GM23338 (cell line): ENCODE measurements around the gene CST11. TPM values are rescaled to one million over a fixed set of nuclear protein-coding genes. Genes with fewer than 3 reads are reported as not detected.

Experiments
- ATAC-seq: fragments of 200-7000 bp; cut with Tn5 transposase; 3 replicates; pipeline ENCODE4 v1.9.1; 2020
- DNase-seq: peaks from one replicate; pipeline ENCODE4 v3.0.0-alpha.2; 2015; ENCODE audit warnings: low spot score
- H2AFZ ChIP-seq: fragments of 200-600 bp; sonication (generic); 2 replicates; pipeline ENCODE4 v1.8.0; 2016; ENCODE audit warnings: antibody characterized with exemption, mild to moderate bottlenecking, moderate library complexity
- H3F3A ChIP-seq: fragments of 200-600 bp; sonication (generic); replicated peaks from 2 replicates; pipeline ENCODE4 v1.8.0; 2017; ENCODE audit warnings: antibody characterized with exemption, mixed run types, low read depth
- H3K27ac ChIP-seq: fragments of 200-600 bp; sonication (generic); 2 replicates; pipeline ENCODE4 v1.6.1; 2016; ENCODE audit warnings: low read depth
- H3K27me3 ChIP-seq: fragments of 200-600 bp; sonication (generic); 2 replicates; pipeline ENCODE4 v1.8.0; 2016; ENCODE audit warnings: mild to moderate bottlenecking, mixed run types, moderate library complexity; ENCODE audit not compliant: insufficient read depth
- H3K36me3 ChIP-seq: fragments of 200-600 bp; sonication (generic); 2 replicates; pipeline ENCODE4 v1.8.0; 2016; ENCODE audit warnings: mild to moderate bottlenecking; ENCODE audit not compliant: insufficient read depth
- H3K4me1 ChIP-seq: fragments of 200-600 bp; sonication (generic); 2 replicates; pipeline ENCODE4 v1.8.0; 2016; ENCODE audit warnings: mild to moderate bottlenecking, moderate library complexity; ENCODE audit not compliant: insufficient read depth
- H3K4me2 ChIP-seq: fragments of 200-600 bp; sonication (generic); 2 replicates; pipeline ENCODE4 v1.7.1; 2017; ENCODE audit warnings: mixed run types
- H3K4me3 ChIP-seq: fragments of 200-600 bp; sonication (generic); 2 replicates; pipeline ENCODE4 v1.6.1; 2016; ENCODE audit warnings: mixed run types
- H3K79me2 ChIP-seq: fragments of 200-600 bp; sonication (generic); replicated peaks from 2 replicates; pipeline ENCODE4 v1.8.0; 2017; ENCODE audit warnings: mild to moderate bottlenecking; ENCODE audit not compliant: insufficient read depth
- H3K9me2 ChIP-seq: fragments of 200-600 bp; sonication (generic); 2 replicates; pipeline ENCODE4 v1.8.0; 2017; ENCODE audit not compliant: insufficient read depth
- H4K20me1 ChIP-seq: fragments of 200-600 bp; sonication (generic); replicated peaks from 2 replicates; pipeline ENCODE4 v1.8.0; 2017; ENCODE audit warnings: mild to moderate bottlenecking; ENCODE audit not compliant: insufficient read depth
- H3K27ac Mint-ChIP-seq: 2 replicates; pipeline ENCODE4 v1.8.0; 2020; ENCODE audit warnings: inconsistent platforms, mild to moderate bottlenecking, moderate library complexity, mixed read lengths
- H3K27me3 Mint-ChIP-seq: 3 replicates; pipeline ENCODE4 v1.8.0; 2022; ENCODE audit warnings: low read depth, mild to moderate bottlenecking, moderate library complexity, mixed read lengths, inconsistent platforms; ENCODE audit not compliant: insufficient read depth, poor library complexity
- H3K36me3 Mint-ChIP-seq: 3 replicates; pipeline ENCODE4 v1.8.0; 2021; ENCODE audit warnings: low read depth, mild to moderate bottlenecking, inconsistent platforms, moderate library complexity, mixed read lengths
- H3K4me1 Mint-ChIP-seq: 3 replicates; pipeline ENCODE4 v1.8.0; 2020; ENCODE audit warnings: mild to moderate bottlenecking, inconsistent platforms, mixed read lengths
- H3K4me3 Mint-ChIP-seq: 3 replicates; pipeline ENCODE4 v1.8.0; 2021; ENCODE audit warnings: moderate library complexity, mild to moderate bottlenecking, inconsistent platforms, mixed read lengths
- H3K9me3 Mint-ChIP-seq: 3 replicates; pipeline ENCODE4 v1.8.0; 2020; ENCODE audit warnings: moderate library complexity, mild to moderate bottlenecking, inconsistent platforms, mixed read lengths
- CREB1 ChIP-seq: fragments of 250-450 bp; sonication (Bioruptor Pico); IDR thresholded peaks from 2 replicates; pipeline ENCODE4 v1.5.0; 2020; ENCODE audit warnings: low read depth, mild to moderate bottlenecking, moderate library complexity
- EZH2 ChIP-seq: fragments of 200-600 bp; sonication (generic); IDR thresholded peaks from one replicate; pipeline ENCODE4 v1.8.0; 2017; ENCODE audit warnings: antibody characterized with exemption, mild to moderate bottlenecking, low read depth; ENCODE audit not compliant: unreplicated experiment
- JUNB ChIP-seq: IDR thresholded peaks from one replicate; pipeline ENCODE4 v1.6.1; 2016; ENCODE audit warnings: antibody characterized with exemption; ENCODE audit not compliant: unreplicated experiment
- NANOG ChIP-seq: IDR thresholded peaks from 2 replicates; pipeline ENCODE4 v1.6.1; 2016; ENCODE audit warnings: antibody characterized with exemption, borderline replicate concordance
- POLR2AphosphoS5 ChIP-seq: IDR thresholded peaks from 2 replicates; pipeline ENCODE4 v1.6.1; 2016; ENCODE audit warnings: antibody characterized with exemption, low read depth
- STAT1 ChIP-seq: IDR thresholded peaks from one replicate; pipeline ENCODE4 v1.6.1; 2016; ENCODE audit warnings: antibody characterized with exemption; ENCODE audit not compliant: unreplicated experiment
- ZNF114 ChIP-seq: fragments of 250-450 bp; sonication (Bioruptor Pico); IDR thresholded peaks from 2 replicates; pipeline ENCODE4 v1.5.0; 2020; ENCODE audit warnings: mild to moderate bottlenecking, moderate library complexity
- ZNF331 ChIP-seq: fragments of 250-450 bp; sonication (Bioruptor Pico); IDR thresholded peaks from 2 replicates; pipeline ENCODE4 v1.5.0; 2020; ENCODE audit warnings: low read depth, mild to moderate bottlenecking, moderate library complexity
- polyA plus RNA-seq: library from polyadenylated mRNA; unstranded; fragments of >200 nt; fragmentation: Nextera tagmentation; extraction: Ambion mirVana; gene quantifications from 2 replicates; pipeline ENCODE4 v1.2.1, GENCODE V29; 2016
- small RNA-seq: library from RNA; depleted of rRNA; stranded (forward); fragments of <200 nt; gene quantifications from one replicate; pipeline ENCODE3, GENCODE V24; 2014; ENCODE audit warnings: low replicate concordance
- total RNA-seq: library from RNA; depleted of rRNA; stranded (reverse); fragments of >200 nt; shearing (Covaris generic); gene quantifications from 2 replicates; pipeline ENCODE4 v1.2.3, GENCODE V29; 2014; rRNA removed
- TF ChIP-seq, protein P1 (sequence below), 2 experiments: fragments of 200-600 bp in 1 of 2; sonication (generic) in 1 of 2; conservative IDR thresholded peaks; 2 replicates each; pipeline versions ENCODE4 v1.5.1 to v1.6.1; 2016 to 2017; ENCODE audit warnings: antibody characterized with exemption in 2 of 2, low read depth in 2 of 2, mild to moderate bottlenecking in 2 of 2, moderate library complexity in 1 of 2
- TF ChIP-seq, protein P2 (sequence below): IDR thresholded peaks from 2 replicates; pipeline ENCODE4 v1.6.1; 2016; ENCODE audit warnings: antibody characterized with exemption
- TF ChIP-seq, protein P3 (sequence below): IDR thresholded peaks from one replicate; pipeline ENCODE4 v1.6.1; 2018; ENCODE audit warnings: antibody characterized with exemption; ENCODE audit not compliant: unreplicated experiment

CST11 gene
- total and polyA plus RNA-seq, 2 experiments from 2014 or later, result not detected

DNA sequence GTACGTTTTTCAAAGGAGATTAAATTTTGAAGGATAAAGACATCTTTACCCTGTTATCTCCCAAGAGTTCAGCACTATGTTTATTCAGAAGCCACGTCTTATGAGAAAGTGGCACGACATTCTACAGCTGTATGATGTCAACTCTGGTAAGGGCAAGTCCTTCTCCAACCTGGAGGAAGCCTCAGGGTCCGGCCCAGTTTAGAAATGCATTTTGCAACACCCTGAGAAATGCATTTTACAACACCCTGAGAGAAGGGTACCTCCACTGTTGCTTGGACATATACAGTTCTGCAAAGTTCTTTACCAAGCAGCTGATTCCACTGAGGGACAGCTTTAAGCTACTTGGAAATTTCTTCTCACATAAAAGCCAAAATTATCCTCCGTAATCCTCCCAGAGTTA, 48.9 kb downstream of the CST11 start:
- peaks cover 2% of the 10 kb centered on the region for H3K27me3 Mint-ChIP-seq
- H3K79me2 ChIP-seq, result peaks cover 81% of the 10 kb centered on the region
- no peak for DNase-seq
- H3K36me3 Mint-ChIP-seq, result peaks cover 3% of the 10 kb centered on the region; the same call in 2 of the 3 replicates
- no peak overlapping the region for H3K4me3 ChIP-seq
- H4K20me1 ChIP-seq, result peaks cover 54% of the 10 kb centered on the region
- H3K27me3 ChIP-seq, result no peaks in the 10 kb centered on the region
- no peak overlapping the region for H3K4me2 ChIP-seq
- H3K27ac ChIP-seq, result no peak overlapping the region
- no peaks in the 10 kb centered on the region for H3F3A ChIP-seq
- H3K9me2 ChIP-seq, result no peaks in the 10 kb centered on the region
- TF ChIP-seq, protein P1, sequence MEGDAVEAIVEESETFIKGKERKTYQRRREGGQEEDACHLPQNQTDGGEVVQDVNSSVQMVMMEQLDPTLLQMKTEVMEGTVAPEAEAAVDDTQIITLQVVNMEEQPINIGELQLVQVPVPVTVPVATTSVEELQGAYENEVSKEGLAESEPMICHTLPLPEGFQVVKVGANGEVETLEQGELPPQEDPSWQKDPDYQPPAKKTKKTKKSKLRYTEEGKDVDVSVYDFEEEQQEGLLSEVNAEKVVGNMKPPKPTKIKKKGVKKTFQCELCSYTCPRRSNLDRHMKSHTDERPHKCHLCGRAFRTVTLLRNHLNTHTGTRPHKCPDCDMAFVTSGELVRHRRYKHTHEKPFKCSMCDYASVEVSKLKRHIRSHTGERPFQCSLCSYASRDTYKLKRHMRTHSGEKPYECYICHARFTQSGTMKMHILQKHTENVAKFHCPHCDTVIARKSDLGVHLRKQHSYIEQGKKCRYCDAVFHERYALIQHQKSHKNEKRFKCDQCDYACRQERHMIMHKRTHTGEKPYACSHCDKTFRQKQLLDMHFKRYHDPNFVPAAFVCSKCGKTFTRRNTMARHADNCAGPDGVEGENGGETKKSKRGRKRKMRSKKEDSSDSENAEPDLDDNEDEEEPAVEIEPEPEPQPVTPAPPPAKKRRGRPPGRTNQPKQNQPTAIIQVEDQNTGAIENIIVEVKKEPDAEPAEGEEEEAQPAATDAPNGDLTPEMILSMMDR (conservative IDR thresholded peaks at IDR 0.05; ENCODE audit: low read depth in 2 of 2), result no peak
- TF ChIP-seq POLR2AphosphoS5 (no peak), ZNF114 (no peak), STAT1 (no peak), EZH2 (no peak), CREB1 (no peak), NANOG (no peak)
- TF ChIP-seq, protein P2, sequence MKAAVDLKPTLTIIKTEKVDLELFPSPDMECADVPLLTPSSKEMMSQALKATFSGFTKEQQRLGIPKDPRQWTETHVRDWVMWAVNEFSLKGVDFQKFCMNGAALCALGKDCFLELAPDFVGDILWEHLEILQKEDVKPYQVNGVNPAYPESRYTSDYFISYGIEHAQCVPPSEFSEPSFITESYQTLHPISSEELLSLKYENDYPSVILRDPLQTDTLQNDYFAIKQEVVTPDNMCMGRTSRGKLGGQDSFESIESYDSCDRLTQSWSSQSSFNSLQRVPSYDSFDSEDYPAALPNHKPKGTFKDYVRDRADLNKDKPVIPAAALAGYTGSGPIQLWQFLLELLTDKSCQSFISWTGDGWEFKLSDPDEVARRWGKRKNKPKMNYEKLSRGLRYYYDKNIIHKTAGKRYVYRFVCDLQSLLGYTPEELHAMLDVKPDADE, result no peak
- H3K9me3 Mint-ChIP-seq, result no peaks in the 10 kb centered on the region
- H3K4me1 Mint-ChIP-seq, result peaks cover 4% of the 10 kb centered on the region
- no peak overlapping the region for H3K4me3 Mint-ChIP-seq
- H3K27ac Mint-ChIP-seq, result no peak overlapping the region
- no peak overlapping the region for H2AFZ ChIP-seq
- no peaks in the 10 kb centered on the region for H3K36me3 ChIP-seq
- no peak for ATAC-seq
- no peaks in the 10 kb centered on the region for H3K4me1 ChIP-seq

DNA sequence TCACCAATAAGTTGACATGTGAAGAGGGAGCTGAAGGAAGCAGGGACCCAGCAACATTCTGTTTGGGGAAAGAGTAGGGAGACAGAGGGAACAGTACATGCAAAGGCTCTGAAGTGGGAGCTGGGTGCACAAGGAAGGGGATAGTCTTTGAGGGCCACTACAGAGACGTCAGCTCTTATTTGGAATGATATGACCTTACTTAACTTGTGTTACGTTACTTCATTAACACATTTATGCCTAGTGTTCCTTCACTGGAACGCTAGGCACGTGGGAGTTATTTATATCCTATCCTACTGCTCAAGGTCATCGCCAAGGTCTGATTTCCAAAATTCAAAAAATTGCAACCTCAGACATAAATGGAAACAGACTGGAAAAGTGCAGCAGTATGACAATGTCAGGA, 51.6 kb downstream of the CST11 start:
- Histone ChIP-seq H2AFZ (no peak overlapping the region), H4K20me1 (peaks cover 53% of the 10 kb centered on the region), H3K27ac (no peak overlapping the region), H3K4me2 (no peak overlapping the region), H3F3A (no peaks in the 10 kb centered on the region), H3K4me3 (no peak overlapping the region), H3K27me3 (no peaks in the 10 kb centered on the region), H3K79me2 (peaks cover 54% of the 10 kb centered on the region), H3K4me1 (no peaks in the 10 kb centered on the region), H3K36me3 (no peaks in the 10 kb centered on the region), H3K9me2 (no peaks in the 10 kb centered on the region)
- Mint-ChIP-seq H3K9me3 (no peaks in the 10 kb centered on the region), H3K27me3 (peaks cover 2% of the 10 kb centered on the region), H3K36me3 (peaks cover 3% of the 10 kb centered on the region; the same call in 2 of the 3 replicates), H3K4me3 (no peak overlapping the region), H3K4me1 (peaks cover 5% of the 10 kb centered on the region), H3K27ac (no peak overlapping the region)
- TF ChIP-seq STAT1 (no peak), ZNF331 (no peak), CREB1 (no peak), JUNB (no peak), EZH2 (no peak)
- TF ChIP-seq, protein P3, sequence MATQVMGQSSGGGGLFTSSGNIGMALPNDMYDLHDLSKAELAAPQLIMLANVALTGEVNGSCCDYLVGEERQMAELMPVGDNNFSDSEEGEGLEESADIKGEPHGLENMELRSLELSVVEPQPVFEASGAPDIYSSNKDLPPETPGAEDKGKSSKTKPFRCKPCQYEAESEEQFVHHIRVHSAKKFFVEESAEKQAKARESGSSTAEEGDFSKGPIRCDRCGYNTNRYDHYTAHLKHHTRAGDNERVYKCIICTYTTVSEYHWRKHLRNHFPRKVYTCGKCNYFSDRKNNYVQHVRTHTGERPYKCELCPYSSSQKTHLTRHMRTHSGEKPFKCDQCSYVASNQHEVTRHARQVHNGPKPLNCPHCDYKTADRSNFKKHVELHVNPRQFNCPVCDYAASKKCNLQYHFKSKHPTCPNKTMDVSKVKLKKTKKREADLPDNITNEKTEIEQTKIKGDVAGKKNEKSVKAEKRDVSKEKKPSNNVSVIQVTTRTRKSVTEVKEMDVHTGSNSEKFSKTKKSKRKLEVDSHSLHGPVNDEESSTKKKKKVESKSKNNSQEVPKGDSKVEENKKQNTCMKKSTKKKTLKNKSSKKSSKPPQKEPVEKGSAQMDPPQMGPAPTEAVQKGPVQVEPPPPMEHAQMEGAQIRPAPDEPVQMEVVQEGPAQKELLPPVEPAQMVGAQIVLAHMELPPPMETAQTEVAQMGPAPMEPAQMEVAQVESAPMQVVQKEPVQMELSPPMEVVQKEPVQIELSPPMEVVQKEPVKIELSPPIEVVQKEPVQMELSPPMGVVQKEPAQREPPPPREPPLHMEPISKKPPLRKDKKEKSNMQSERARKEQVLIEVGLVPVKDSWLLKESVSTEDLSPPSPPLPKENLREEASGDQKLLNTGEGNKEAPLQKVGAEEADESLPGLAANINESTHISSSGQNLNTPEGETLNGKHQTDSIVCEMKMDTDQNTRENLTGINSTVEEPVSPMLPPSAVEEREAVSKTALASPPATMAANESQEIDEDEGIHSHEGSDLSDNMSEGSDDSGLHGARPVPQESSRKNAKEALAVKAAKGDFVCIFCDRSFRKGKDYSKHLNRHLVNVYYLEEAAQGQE, result no peak
- no peak for ATAC-seq
- DNase-seq, result no peak

Small RNAs within 50 kb of the gene (small RNA-seq; reads per million reads assigned to genes)
- not detected for gene RF00019

Other genes with a start within 250 kb of the CST11 start
- 30.2 and 40.5 TPM in 2 replicates for gene NXT1, start 102.1 kb downstream of the CST11 start, total RNA-seq
- 34.4 and 39.1 TPM in 2 replicates for gene NXT1, start 102.1 kb downstream of the CST11 start, polyA plus RNA-seq
- 15.7 and 17.3 TPM in 2 replicates for gene GZF1, start 90.7 kb downstream of the CST11 start, total RNA-seq
- 3.7 and 4.2 TPM in 2 replicates for gene GZF1, start 90.7 kb downstream of the CST11 start, polyA plus RNA-seq
- 12.9 and 18.1 TPM in 2 replicates for gene NAPB, start 31.4 kb downstream of the CST11 start, total RNA-seq
- 7.3 and 8.1 TPM in 2 replicates for gene NAPB, start 31.4 kb downstream of the CST11 start, polyA plus RNA-seq
- not detected in 2 replicates for gene CSTL1, start 13.2 kb downstream of the CST11 start, total RNA-seq
- gene CSTL1, start 13.2 kb downstream of the CST11 start, polyA plus RNA-seq, result not detected in 2 replicates
- not detected in 2 replicates for gene CST8, start 38.2 kb upstream of the CST11 start, total RNA-seq
- gene CST8, start 38.2 kb upstream of the CST11 start, polyA plus RNA-seq, result not detected in 2 replicates
- not detected in 2 replicates for gene CST9L, start 115.6 kb upstream of the CST11 start, total RNA-seq
- gene CST9L, start 115.6 kb upstream of the CST11 start, polyA plus RNA-seq, result not detected in 2 replicates
- gene CST9, start 153.0 kb upstream of the CST11 start, total RNA-seq, result not detected in 2 replicates
- not detected in 2 replicates for gene CST9, start 153.0 kb upstream of the CST11 start, polyA plus RNA-seq
- gene CST3, start 185.1 kb upstream of the CST11 start, total RNA-seq, result 51.8 and 70.7 TPM in 2 replicates
- gene CST3, start 185.1 kb upstream of the CST11 start, polyA plus RNA-seq, result 71.5 and 72.9 TPM in 2 replicates
- gene CST4, start 236.2 kb upstream of the CST11 start, total RNA-seq, result not detected in 2 replicates
- gene CST4, start 236.2 kb upstream of the CST11 start, polyA plus RNA-seq, result not detected in 2 replicates